H1 (cell line): ENCODE results near the gene AGAP1. TPM values are rescaled to one million over a fixed set of nuclear protein-coding genes. Genes with fewer than 3 reads are reported as not detected.

ENCODE experiments used
- CTCF ChIA-PET: fragments of 300-600 bp; sonication (Branson Sonifier 250); formaldehyde crosslinking; loops from one replicate; lab custom pipeline; 2021; ENCODE audit not compliant: partially characterized antibody; lab: Charles Lee
- POLR2A ChIA-PET: fragments of 300-600 bp; sonication (Branson Sonifier 250); formaldehyde crosslinking; loops from one replicate; lab custom pipeline; 2021; ENCODE audit warnings: inconsistent platforms; ENCODE audit not compliant: partially characterized antibody; lab: Charles Lee
- DNase-seq, 2 experiments: peaks; one replicate each; pipeline versions ENCODE4 v3.0.0 to v3.0.0-alpha.2; 2010 to 2022; ENCODE audit warnings: low spot score in 2 of 2, low read depth in 1 of 2, mixed read lengths in 1 of 2
- FAIRE-seq: peaks from 2 replicates; lab custom pipeline; 2011; peaks lifted over from hg19 to GRCh38; lab: Jason Lieb, UNC
- H2AFZ ChIP-seq: 2 replicates; pipeline ENCODE4 v1.8.1; 2012; ENCODE audit warnings: low read length, inconsistent platforms
- H2AK5ac ChIP-seq: 2 replicates; pipeline ENCODE4 v1.6.1; 2013; ENCODE audit warnings: low read depth, low read length
- H2BK120ac ChIP-seq: replicated peaks from 2 replicates; pipeline ENCODE3; 2013; ENCODE audit warnings: low read depth, low read length, inconsistent platforms
- H2BK12ac ChIP-seq: 2 replicates; pipeline ENCODE4 v1.6.1; 2013; ENCODE audit warnings: low read depth, low read length
- H2BK15ac ChIP-seq: 2 replicates; pipeline ENCODE4 v1.6.1; 2013; ENCODE audit warnings: low read length
- H2BK20ac ChIP-seq: 2 replicates; pipeline ENCODE4 v1.6.1; 2013; ENCODE audit warnings: low read length
- H2BK5ac ChIP-seq: 2 replicates; pipeline ENCODE4 v1.6.1; 2013; ENCODE audit warnings: low read depth, low read length
- H3K14ac ChIP-seq: 2 replicates; pipeline ENCODE4 v1.6.1; 2013; ENCODE audit warnings: inconsistent platforms; ENCODE audit not compliant: insufficient read length
- H3K18ac ChIP-seq: 2 replicates; pipeline ENCODE4 v1.6.1; 2013; ENCODE audit warnings: low read length; ENCODE audit errors: extremely low read depth
- H3K23ac ChIP-seq: 2 replicates; pipeline ENCODE4 v1.6.1; 2013; ENCODE audit warnings: inconsistent platforms; ENCODE audit not compliant: insufficient read length
- H3K23me2 ChIP-seq: 2 replicates; pipeline ENCODE4 v1.6.1; 2013; ENCODE audit warnings: low read depth, low read length
- H3K27ac ChIP-seq: 2 replicates; pipeline ENCODE4 v1.6.1; 2011; ENCODE audit warnings: low read depth, low read length, inconsistent platforms
- H3K27me3 ChIP-seq, 4 experiments: replicated peaks in 1 of 4; 1 replicate in 1 of 4; 2 replicates in 3 of 4; pipeline versions ENCODE4 v1.6.1 to v1.8.1; 2011 to 2013; ENCODE audit warnings: low read length in 3 of 4, mild to moderate bottlenecking in 3 of 4, inconsistent platforms in 2 of 4, mixed read lengths in 2 of 4, moderate library complexity in 1 of 4; ENCODE audit not compliant: control insufficient read depth in 3 of 4, insufficient read depth in 3 of 4; ENCODE audit errors: extremely low read depth in 1 of 4
- H3K36me3 ChIP-seq, 4 experiments: 2 replicates each; pipeline versions ENCODE4 v1.6.1 to v1.8.1; 2011 to 2013; ENCODE audit warnings: mild to moderate bottlenecking in 4 of 4, low read length in 3 of 4, moderate library complexity in 2 of 4, control low read depth in 1 of 4, inconsistent platforms in 1 of 4; ENCODE audit not compliant: insufficient read depth in 4 of 4, control insufficient read depth in 2 of 4
- H3K4ac ChIP-seq: replicated peaks from 2 replicates; pipeline ENCODE3; 2013; ENCODE audit warnings: low read length, low read depth, mixed read lengths, inconsistent platforms; ENCODE audit not compliant: insufficient read length
- H3K4me1 ChIP-seq, 4 experiments: replicated peaks in 1 of 4; 1 replicate in 1 of 4; 2 replicates in 3 of 4; pipeline versions ENCODE4 v1.6.1 to v1.8.1; 2011 to 2013; ENCODE audit warnings: low read length in 3 of 4, inconsistent platforms in 2 of 4, mixed read lengths in 1 of 4; ENCODE audit not compliant: insufficient read depth in 4 of 4, control insufficient read depth in 3 of 4
- H3K4me2 ChIP-seq, 2 experiments: 2 replicates each; pipeline versions ENCODE4 v1.6.1 to v1.8.1; 2011 to 2013; ENCODE audit warnings: low read depth in 2 of 2, low read length in 2 of 2, control low read depth in 1 of 2, inconsistent platforms in 1 of 2, mild to moderate bottlenecking in 1 of 2; ENCODE audit not compliant: insufficient read depth in 1 of 2
- H3K4me3 ChIP-seq, 4 experiments: fragments of 200-600, 300-600 bp in 1 of 4; sonication (generic), shearing (Covaris generic), sonication (Bioruptor Twin) in 1 of 4; 2 replicates each; pipeline versions ENCODE4 v1.5.1 to v1.8.1; 2011 to 2016; ENCODE audit warnings: low read length in 4 of 4, low read depth in 3 of 4, control low read depth in 2 of 4, inconsistent platforms in 2 of 4, mild to moderate bottlenecking in 2 of 4, mixed read lengths in 1 of 4, moderate library complexity in 1 of 4; ENCODE audit not compliant: insufficient read depth in 2 of 4; ENCODE audit errors: extremely low read depth in 1 of 4
- H3K56ac ChIP-seq: replicated peaks from 2 replicates; pipeline ENCODE3; 2013; ENCODE audit warnings: low read depth, mild to moderate bottlenecking, mixed read lengths, low read length, inconsistent platforms; ENCODE audit not compliant: insufficient read length
- H3K79me1 ChIP-seq: 2 replicates; pipeline ENCODE4 v1.6.1; 2013; ENCODE audit warnings: low read depth, low read length, control low read depth
- H3K79me2 ChIP-seq, 2 experiments: 2 replicates each; pipeline versions ENCODE4 v1.6.1 to v1.8.1; 2012 to 2013; ENCODE audit warnings: low read length in 2 of 2, mild to moderate bottlenecking in 2 of 2, inconsistent platforms in 1 of 2; ENCODE audit not compliant: insufficient read depth in 2 of 2, control insufficient read depth in 1 of 2
- H3K9ac ChIP-seq, 4 experiments: replicated peaks in 1 of 4; 1 replicate in 1 of 4; 2 replicates in 3 of 4; pipeline versions ENCODE4 v1.6.1 to v1.8.1; 2011 to 2013; ENCODE audit warnings: low read depth in 3 of 4, low read length in 3 of 4, control low read depth in 2 of 4, mild to moderate bottlenecking in 2 of 4, moderate library complexity in 2 of 4, inconsistent platforms in 1 of 4; ENCODE audit errors: extremely low read depth in 1 of 4
- H3K9me3 ChIP-seq, 2 experiments: 2 replicates each; pipeline versions ENCODE4 v1.6.1 to v1.8.1; 2012 to 2013; ENCODE audit warnings: mild to moderate bottlenecking in 2 of 2, moderate library complexity in 2 of 2, control low read depth in 1 of 2, inconsistent platforms in 1 of 2, low read depth in 1 of 2, low read length in 1 of 2, mixed read lengths in 1 of 2; ENCODE audit not compliant: insufficient read depth in 2 of 2
- H4K20me1 ChIP-seq, 2 experiments: replicated peaks in 1 of 2; 2 replicates each; pipeline versions ENCODE3 to v1.8.1; 2011 to 2013; ENCODE audit warnings: inconsistent platforms in 2 of 2, low read length in 2 of 2, mild to moderate bottlenecking in 1 of 2; ENCODE audit not compliant: insufficient read depth in 2 of 2, control insufficient read depth in 1 of 2
- H4K5ac ChIP-seq: 2 replicates; pipeline ENCODE4 v1.6.1; 2013; ENCODE audit warnings: low read length, low read depth, mixed read lengths, inconsistent platforms; ENCODE audit not compliant: insufficient read length
- H4K8ac ChIP-seq: 2 replicates; pipeline ENCODE4 v1.8.0; 2013; ENCODE audit warnings: mild to moderate bottlenecking, moderate library complexity, low read length, inconsistent platforms; ENCODE audit not compliant: insufficient read depth; ENCODE audit errors: extremely low read depth
- H4K91ac ChIP-seq: replicated peaks from 2 replicates; pipeline ENCODE3; 2013; ENCODE audit warnings: low read length, mixed read lengths, inconsistent platforms; ENCODE audit not compliant: insufficient read length
- CTCF ChIP-seq, 3 experiments: IDR thresholded peaks; 1 replicate in 2 of 3; 2 replicates in 1 of 3; pipeline versions ENCODE4 v1.5.1 to v1.6.1; 2011; ENCODE audit warnings: low read length in 3 of 3, mild to moderate bottlenecking in 3 of 3, inconsistent platforms in 2 of 3, low read depth in 1 of 3, moderate library complexity in 1 of 3; ENCODE audit not compliant: insufficient read depth in 1 of 3; ENCODE audit errors: control extremely low read depth in 1 of 3
- NANOG ChIP-seq: IDR thresholded peaks from 2 replicates; pipeline ENCODE4 v1.6.1; 2011; ENCODE audit warnings: low read length, low read depth, mild to moderate bottlenecking, inconsistent platforms; ENCODE audit not compliant: insufficient read depth, poor library complexity, severe bottlenecking
- POU5F1 ChIP-seq: IDR thresholded peaks from 2 replicates; pipeline ENCODE4 v1.6.1; 2011; ENCODE audit warnings: low read depth, mild to moderate bottlenecking, low read length, moderate library complexity
- RAD21 ChIP-seq, 2 experiments: IDR thresholded peaks in 1 of 2; conservative IDR thresholded peaks in 1 of 2; 2 replicates each; pipeline ENCODE4 v1.6.1; 2011; ENCODE audit warnings: low read depth in 2 of 2, low read length in 2 of 2, improper control_type of control experiment in 1 of 2, inconsistent platforms in 1 of 2, mild to moderate bottlenecking in 1 of 2, moderate library complexity in 1 of 2
- WGBS, 2 experiments: shearing (Covaris generic) in 1 of 2; methylation state at CpG; one replicate each; pipeline versions ENCODE4 v1.1.6 to v1.1.7; 2013 to 2015; ENCODE audit warnings: low lambda C conversion rate in 2 of 2, mixed read lengths in 2 of 2, inconsistent platforms in 1 of 2, low coverage in 1 of 2, missing lambda C conversion rate in 1 of 2; ENCODE audit not compliant: insufficient replicate concordance in 2 of 2, insufficient coverage in 1 of 2, insufficient read length in 1 of 2; ENCODE audit errors: extremely low coverage in 1 of 2, missing lambda C conversion rate in 1 of 2; 5-methylcytosine and 5-hydroxymethylcytosine counted together
- polyA plus RNA-seq, 7 experiments: library from polyadenylated mRNA; depleted of rRNA in 3 of 7; stranded (reverse) in 5 of 7; unstranded in 2 of 7; fragments of >200 nt in 5 of 7; fragments of 200-250 nt in 2 of 7; gene quantifications; 1 replicate in 5 of 7; 2 replicates in 1 of 7; 4 replicates in 1 of 7; pipeline versions ENCODE4 v1.2.1 to v1.2.3, GENCODE V29; 2011 to 2013; ENCODE audit warnings: missing spikeins in 2 of 7, mixed read lengths in 2 of 7
- total RNA-seq: library from RNA; stranded (reverse); fragmentation: NEBNext Ultra II Directional; extraction: Animal tissue kit (Norgen Biotek cat#: 25700); gene quantifications from 2 replicates; pipeline ENCODE4 v1.2.1, GENCODE V29; 2021

Gene AGAP1
- total and polyA plus RNA-seq, 2 of the 8 experiments (the other 6 are each of a cell fraction or from before 2014, with no cell fraction given), result 18.1 to 39.4 TPM

DNA sequence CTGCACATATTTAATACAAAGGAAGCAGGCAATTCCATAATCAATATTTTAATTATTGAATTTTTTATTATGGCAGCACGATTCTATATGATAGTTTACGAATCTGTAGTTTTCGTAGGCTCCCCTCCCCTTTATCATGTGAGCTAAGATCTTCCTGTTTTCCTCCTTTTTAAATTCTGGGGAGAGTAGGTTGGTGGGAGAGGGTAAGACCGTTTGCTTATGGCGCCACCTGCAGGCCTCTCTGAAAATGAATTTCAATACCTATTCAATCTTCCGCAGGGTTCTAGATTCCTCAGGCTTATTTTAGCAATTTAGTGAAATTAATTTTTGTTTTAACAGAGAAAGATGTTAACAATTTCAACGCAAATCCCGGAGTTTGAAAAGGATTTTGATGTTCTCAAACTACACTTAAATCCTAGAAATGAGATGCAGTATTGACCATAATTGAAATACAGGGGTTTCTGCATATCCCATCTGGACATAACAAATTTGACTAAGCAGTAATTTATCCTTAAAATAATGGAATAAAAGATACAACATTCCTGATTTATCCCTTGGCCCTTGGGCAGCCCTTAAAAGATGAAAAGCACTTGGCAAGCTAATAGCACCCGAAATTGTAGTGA lies 687.1 kb downstream of the AGAP1 start:
- no peak overlapping the region for H3K27ac ChIP-seq
- no peaks in the 10 kb centered on the region for H3K79me2 ChIP-seq
- H2AFZ ChIP-seq, result no peak overlapping the region
- peaks cover 8% of the 10 kb centered on the region; the same call in 1 of the 2 replicates for H3K23me2 ChIP-seq
- H3K27me3 ChIP-seq, result peaks cover 13 to 39% (median 31%) of the 10 kb centered on the region in 4 experiments
- H3K18ac ChIP-seq, result no peak overlapping the region
- H3K9ac ChIP-seq, result no peak overlapping the region
- no peaks in the 10 kb centered on the region for H3K79me1 ChIP-seq
- H3K14ac ChIP-seq, result no peak overlapping the region
- H3K4ac ChIP-seq, result no peak overlapping the region
- H3K36me3 ChIP-seq, result no peaks in the 10 kb centered on the region
- POLR2A ChIA-PET, result interaction anchor here (1.1 kb wide), 1 partner anchor 29 kb away, joined by 4 read pairs; no protein-coding TSS in a partner anchor
- H4K8ac ChIP-seq, result no peak overlapping the region
- no peak overlapping the region for H3K23ac ChIP-seq
- no peak overlapping the region for H2BK5ac ChIP-seq
- H2BK15ac ChIP-seq, result no peak overlapping the region
- peaks cover 0 to 3% (median 0%) of the 10 kb centered on the region in 4 experiments; a peak in 4 of 7 replicates for H3K4me1 ChIP-seq
- H2BK12ac ChIP-seq, result no peak overlapping the region
- CTCF ChIA-PET, result interaction anchor here (0.6 to 9.4 kb wide), 42 partner anchors 11 to 994 kb away, joined by 3 to 87 read pairs (median 4); no protein-coding TSS in a partner anchor
- no peak overlapping the region for H3K56ac ChIP-seq
- peak in 1 of 2 experiments; percentile 84 for DNase-seq
- FAIRE-seq, result peak; percentile 68
- no peak overlapping the region; a peak in 1 of 4 replicates for H3K4me2 ChIP-seq
- WGBS, 2 experiments, result 22% methylated on average over 9 of the region's 9 CpGs; no CpG with 5 or more reads in 1 of the 2 experiments
- no peak overlapping the region for H4K91ac ChIP-seq
- H4K5ac ChIP-seq, result no peak overlapping the region
- H4K20me1 ChIP-seq, result no peaks in the 10 kb centered on the region
- no peak overlapping the region for H2AK5ac ChIP-seq
- peaks cover 7 to 8% of the 10 kb centered on the region in 2 experiments; a peak in 3 of 4 replicates for H3K9me3 ChIP-seq
- TF ChIP-seq POU5F1 (0 out of 2 replicates have a peak, but pooled peaks have one; percentile 43), CTCF (IDR thresholded peaks at IDR 0.05; ENCODE audit: control extremely low read depth in 1 of 3, insufficient read depth in 1 of 3, low read depth in 1 of 3, low read length in 3 of 3) (peak; percentile 34 to 72 (median 65)), NANOG (no peak), RAD21 (IDR thresholded peaks at IDR 0.05 in 1 of 2, conservative IDR thresholded peaks at IDR 0.05 in 1 of 2; ENCODE audit: low read depth in 2 of 2, low read length in 2 of 2) (peak; percentile 88 to 91)
- no peak overlapping the region for H2BK20ac ChIP-seq
- H2BK120ac ChIP-seq, result no peak overlapping the region
- H3K4me3 ChIP-seq, result no peak overlapping the region
